HuH-7.5 (cell line): ENCODE data around the gene MPO.

Experiments
- DNase-seq: peaks from one replicate; pipeline ENCODE4 v3.0.0; 2011; ENCODE audit warnings: low spot score

The MPO gene

DNA sequence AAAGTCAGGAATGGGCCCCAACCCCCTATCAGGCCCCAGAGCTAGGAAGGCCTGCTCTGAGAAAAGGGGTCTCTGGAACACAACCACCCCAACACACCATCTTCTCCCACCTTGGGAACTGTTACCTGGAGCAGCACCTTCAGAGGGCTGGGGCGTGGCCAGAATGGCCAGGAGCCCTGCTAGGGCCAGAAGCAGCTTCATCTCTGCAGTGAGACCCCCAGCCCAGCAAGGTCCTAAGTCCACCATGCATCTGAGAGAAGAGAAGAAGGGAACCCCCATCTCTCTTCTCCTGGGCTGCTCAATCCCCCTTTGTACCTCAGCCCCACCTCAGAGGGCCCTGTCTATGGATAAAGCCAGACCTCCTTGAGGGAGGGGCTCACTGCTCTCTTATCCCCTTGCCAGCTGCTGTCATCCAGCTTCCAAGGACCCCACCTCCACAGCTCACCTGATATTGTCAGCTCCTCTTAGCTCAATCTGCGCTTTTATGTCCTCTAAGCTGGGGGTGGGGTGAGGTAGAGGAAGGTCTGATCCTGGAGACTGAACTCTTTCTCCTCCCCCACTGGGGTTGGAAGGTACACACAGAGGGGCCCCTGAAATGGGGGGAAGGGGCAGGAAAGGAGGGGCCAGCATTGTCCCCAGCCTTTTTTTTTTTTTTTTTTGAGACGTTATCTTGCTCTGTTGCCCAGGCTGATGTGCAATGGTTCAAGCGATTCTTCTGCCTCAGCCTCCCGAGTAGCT lies at the start of gene MPO:
MPO (minus strand) TSS at position 456 of the 738 bp plus-strand sequence; CDS start at position 279, 177 bp downstream.
- DNase-seq: no peak

GRCh38 chr17:58329810-58330537 lies 49.2 kb upstream of the MPO start:
- no peak for DNase-seq

DNA sequence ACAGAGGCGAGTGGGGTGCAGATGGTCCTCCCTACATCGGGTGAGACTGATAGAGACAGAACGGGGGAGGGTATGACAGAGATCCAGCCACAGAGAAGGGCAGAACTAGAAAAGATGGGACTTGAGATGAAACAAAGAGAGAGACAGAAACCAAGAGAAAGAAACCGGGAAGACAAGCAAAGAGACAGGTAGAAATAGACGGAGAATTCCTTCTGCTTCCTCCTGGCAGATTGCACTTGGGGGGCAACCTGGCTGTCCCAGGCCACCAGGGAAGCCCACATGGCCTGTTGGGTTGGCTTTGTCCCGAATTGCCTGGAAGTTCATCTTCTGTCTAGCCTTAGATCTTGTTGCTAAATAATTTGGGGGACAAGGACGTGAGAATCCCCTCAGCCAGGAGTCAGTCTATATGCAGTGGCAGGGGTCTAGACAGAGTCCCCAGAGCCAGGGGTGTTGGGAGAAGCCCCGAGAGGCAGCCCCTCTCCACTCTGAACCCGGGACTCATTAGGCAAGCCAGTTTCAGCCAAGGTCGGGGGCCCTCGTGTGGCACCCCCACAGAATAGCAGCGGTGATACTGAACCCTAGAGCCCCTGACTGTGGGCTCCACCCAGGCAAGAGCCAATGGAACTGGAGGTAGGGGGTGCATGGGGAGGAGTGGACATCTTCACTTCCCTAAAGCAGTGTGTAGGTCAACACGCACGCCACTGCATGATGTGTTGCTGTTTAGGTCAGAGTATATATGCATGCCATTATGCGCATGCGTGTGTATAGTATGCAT lies 48.5 kb upstream of the MPO start:
- DNase-seq: no peak

DNA sequence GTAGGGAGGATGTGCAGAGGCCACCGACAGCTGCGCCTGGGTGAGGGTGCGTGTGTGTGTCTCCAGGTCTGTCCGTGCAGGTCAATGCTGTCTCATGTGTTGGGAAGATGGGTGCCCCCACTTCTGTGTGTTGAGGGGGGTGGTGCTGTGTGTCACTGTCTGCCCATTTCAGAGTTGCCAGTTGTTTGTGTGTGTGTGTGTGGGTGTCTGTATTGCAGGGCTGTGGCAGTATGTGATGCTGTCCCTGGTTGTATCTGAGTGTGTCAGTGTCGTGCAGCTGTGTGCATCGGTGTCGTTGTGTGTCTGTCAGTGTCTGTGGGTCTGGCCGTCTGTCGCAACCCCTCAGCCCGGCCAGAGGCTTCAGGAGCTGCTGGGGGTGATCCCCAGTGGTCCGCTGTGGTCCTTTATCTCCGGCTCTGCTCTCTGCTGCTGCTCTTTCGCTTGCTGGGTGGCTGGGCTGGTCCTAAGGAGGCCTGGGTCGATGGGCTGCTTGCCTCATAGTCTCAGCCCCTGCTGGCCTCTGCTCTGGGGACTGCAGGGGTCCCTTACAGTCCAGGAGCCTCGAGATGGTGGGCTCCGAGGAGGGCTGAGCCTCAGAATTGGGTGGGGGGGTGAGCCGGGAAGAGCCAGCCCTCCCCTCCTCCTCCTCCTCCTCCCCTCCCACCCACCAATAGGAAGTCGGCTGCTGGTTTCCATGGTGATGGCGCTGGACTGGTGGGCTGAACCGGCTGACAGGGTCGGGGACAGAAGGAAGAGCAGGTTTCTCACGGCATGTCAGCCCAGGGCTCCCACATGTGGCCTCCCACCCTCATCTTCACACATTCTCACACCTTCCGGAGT lies 47.7 kb upstream of the MPO start, which contains the start of gene TSPOAP1:
TSPOAP1 (minus strand) TSS at position 601 of the 840 bp plus-strand sequence. CDS start 875 bp downstream, outside the sequence.
- DNase-seq: no peak

DNA sequence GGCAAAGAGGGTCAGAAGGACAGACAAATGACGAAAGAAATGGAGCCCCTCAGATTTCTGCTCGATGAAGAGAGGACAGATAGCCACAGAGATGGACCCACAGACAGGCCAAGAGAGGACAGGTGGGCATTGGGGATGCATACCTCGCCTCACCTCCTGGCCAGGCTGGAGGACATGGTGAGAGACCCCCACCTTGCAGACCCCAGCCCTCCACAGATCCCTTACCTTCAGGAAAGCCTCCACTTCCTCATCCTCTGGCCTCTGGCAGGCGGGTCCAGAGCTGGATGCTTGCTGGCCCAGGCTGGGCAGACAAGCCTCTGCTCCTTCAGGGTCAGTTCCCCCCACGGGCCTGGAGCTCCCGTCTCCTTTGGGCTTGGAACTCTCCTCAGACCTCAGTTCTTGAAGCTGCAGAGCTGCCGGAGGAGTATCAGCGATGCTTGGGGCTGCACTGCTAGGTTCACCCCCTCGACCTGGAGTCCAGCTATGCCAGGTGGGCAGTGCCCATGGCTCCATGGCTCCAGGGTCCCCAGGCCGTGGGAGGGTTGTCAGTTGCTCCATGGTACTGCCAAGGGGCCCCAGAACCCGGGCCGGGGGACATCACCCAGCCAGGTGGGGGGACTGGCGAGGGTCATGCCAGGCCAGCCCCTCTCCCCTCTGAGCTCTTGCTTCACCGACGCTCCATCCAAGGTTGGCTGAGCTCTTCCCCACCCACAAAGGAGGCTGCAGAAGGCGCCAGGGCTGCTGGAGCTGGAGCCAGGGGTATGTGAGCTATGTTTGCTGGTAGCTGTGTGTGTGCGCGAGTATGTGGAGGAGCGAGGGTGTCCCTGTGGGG lies 46.8 kb upstream of the MPO start:
- DNase-seq: no peak

- DNase-seq: no peak
These were observed 46.1 kb upstream of the MPO start for GRCh38 chr17:58326609-58327362.

DNA sequence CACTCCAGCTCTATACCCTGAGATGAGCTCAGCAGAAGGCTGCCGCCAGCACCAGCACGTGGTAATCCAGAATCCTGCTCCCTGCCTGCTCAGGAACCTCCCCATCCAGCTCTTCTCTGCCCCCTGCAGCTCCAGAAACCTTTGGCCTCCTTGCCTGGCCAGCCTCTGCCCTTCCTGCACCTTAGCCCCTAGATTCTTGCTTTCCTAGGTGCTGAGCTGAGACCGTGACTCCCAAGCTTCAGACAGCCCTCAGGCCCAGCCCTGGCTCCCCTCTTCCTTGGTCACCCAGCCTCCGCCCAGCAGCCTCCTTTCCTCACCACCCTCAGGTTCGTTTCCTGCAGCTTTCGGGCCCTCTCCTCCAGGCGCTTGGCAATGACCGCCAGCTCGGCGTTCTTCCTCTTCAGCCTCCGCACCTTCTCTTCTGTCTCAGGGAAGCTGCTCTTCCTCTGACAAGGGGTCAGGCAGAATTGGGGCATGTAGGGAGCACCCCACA lies 45.3 kb upstream of the MPO start:
- DNase-seq: no peak

GRCh38 chr17:58325289-58325726 lies 44.6 kb upstream of the MPO start:
- DNase-seq: no peak

- peak; percentile 77 for DNase-seq
These were observed 43.9 kb upstream of the MPO start for GRCh38 chr17:58324409-58325288.

GRCh38 chr17:58324056-58324408 lies 43.3 kb upstream of the MPO start:
- DNase-seq: no peak

DNA sequence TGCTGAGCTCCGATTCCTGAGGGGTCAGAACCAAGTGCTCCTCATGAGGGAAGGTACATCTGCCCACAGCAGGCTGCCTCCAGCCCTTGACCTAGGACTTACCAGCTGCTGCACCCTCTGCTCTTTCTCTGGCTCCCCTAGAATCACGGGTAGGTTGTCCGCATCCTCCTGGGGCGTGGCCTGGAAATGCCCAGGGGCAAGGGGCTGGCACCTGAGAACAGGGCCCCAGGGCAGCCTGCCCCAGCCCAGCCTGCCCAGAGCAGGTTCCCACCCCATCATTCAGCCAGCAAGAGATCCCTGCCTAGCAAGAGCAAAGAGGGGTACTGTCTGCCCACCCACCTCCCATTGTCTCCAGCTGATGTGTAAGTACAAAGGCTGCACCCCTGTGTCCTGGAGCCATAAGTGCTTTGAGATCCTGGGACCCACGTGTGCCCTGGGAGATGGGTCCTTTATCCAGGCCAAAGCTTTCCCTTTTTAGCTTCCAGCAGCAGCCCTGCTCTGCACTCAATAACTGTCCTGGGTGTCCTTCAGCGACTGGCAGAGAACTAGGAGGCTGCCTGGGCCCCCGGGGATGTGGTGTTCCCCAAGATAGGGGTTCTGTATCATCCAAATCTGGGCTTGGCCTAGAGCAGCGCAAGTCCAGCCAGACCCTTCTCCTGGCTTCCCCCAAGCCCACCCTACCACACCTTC lies 42.8 kb upstream of the MPO start:
- no peak for DNase-seq

DNA sequence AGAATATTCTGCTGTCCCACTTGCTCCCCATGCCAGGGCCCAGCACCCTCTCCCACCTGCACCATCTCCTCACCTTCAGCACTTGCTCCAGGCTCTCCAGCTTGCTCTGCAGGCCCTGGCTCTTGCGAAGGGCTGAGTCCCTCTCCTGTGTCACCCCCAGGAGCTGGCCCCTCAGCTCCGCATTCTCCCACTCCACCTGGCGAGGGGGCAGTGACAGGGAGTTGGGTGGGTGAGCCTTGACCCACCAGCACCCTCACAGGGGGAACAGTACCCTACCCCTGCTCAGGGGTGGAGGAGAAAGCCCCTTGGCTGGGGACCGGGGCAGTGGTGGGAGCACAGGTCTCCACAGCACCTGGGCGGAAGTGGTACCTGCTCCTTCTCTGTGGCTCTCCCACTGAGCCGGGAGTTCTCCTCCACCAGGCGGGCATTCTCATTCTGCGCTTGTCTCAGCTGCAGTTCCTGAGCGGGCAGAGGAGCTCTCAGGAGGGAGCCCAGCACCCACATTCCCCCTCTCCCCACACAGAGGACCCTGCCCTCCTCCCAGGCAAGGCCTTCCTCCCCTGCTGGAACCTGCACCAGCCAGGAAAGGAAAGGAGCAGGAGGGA lies 41.9 kb upstream of the MPO start:
- DNase-seq: no peak

DNA sequence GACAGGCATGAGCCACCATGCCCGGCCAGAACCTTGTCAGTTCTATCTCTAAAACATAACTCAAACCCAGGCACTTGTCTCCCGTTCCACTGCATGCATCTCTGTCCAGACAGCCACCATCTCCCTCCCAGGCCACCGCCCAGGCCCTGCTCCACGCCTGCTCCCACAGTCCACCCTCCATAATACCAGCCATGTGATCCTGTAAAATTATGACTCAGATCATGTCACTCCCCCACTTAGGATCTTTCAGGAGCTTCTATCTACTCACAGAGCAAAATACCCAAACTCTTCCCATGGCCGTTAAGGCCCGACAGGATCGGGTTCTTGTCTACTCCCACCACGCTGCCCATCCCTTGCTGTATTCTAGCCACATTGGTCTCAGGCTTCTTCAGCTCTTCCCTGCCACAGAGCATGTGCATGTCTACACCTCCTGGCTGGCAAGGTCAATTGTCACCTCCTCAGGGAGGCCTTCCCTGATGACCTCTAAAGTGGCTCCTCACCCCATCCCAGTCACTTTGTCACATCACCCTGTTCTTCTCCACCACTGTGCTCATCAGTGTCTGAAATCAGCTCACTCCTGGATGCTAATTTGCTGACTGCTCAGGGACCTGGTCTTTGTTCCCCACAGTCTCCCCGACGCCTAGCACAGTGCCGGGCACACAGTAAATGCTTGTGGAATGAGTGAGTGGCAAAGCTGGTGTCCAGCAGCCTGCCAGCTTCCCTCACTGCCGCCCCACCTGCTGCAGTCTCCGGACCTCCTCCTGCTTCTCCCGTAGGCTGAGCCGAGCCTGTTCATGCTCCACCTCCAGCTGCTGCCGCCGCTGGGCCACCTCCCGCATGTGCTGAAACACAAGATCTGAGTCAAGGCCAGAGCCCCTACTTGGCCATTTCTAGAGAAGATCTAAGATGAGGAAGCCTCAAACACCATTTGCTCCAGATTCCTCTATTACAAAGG lies 41.1 kb upstream of the MPO start:
- DNase-seq: no peak

GRCh38 chr17:58320570-58321323 lies 40.0 kb upstream of the MPO start:
- no peak for DNase-seq

- no peak for DNase-seq
These were observed 39.4 kb upstream of the MPO start for GRCh38 chr17:58320163-58320558.
